HepG2 (cell line): ENCODE measurements around the gene UBE2B. TPM values are rescaled to one million over a fixed set of nuclear protein-coding genes. Genes with fewer than 3 reads are reported as not detected.

ENCODE experiments used
- GLI4 ChIP-seq: sonication (generic); formaldehyde crosslinking; IDR thresholded peaks from 2 replicates; pipeline ENCODE4 v1.5.1; 2020; ENCODE audit warnings: missing genetic modification reagents, mild to moderate bottlenecking, moderate library complexity, borderline replicate concordance
- HMG20B ChIP-seq: conservative IDR thresholded peaks from 2 replicates; pipeline ENCODE4 v1.6.1; 2016; ENCODE audit warnings: missing genetic modification reagents, missing compliant biosample characterization
- RBAK ChIP-seq: sonication (generic); formaldehyde crosslinking; IDR thresholded peaks from 2 replicates; pipeline ENCODE4 v1.5.1; 2020; ENCODE audit warnings: mild to moderate bottlenecking, missing genetic modification reagents
- RORA ChIP-seq: sonication (generic); formaldehyde crosslinking; IDR thresholded peaks from 2 replicates; pipeline ENCODE4 v1.5.0; 2020; ENCODE audit warnings: mild to moderate bottlenecking, missing genetic modification reagents, moderate library complexity
- RXRA ChIP-seq: sonication (generic); formaldehyde crosslinking; IDR thresholded peaks from 2 replicates; pipeline ENCODE4 v1.5.1; 2020; ENCODE audit warnings: missing genetic modification reagents
- SAFB2 ChIP-seq: sonication (generic); formaldehyde crosslinking; IDR thresholded peaks from 2 replicates; pipeline ENCODE4 v1.5.1; 2020; ENCODE audit warnings: missing genetic modification reagents, low read depth, mild to moderate bottlenecking, borderline replicate concordance
- SP4 ChIP-seq: sonication (generic); formaldehyde crosslinking; IDR thresholded peaks from 2 replicates; pipeline ENCODE4 v1.8.1; 2023; ENCODE audit warnings: mild to moderate bottlenecking, missing genetic modification reagents
- YEATS2 ChIP-seq: sonication (generic); formaldehyde crosslinking; IDR thresholded peaks from 2 replicates; pipeline ENCODE4 v1.4.0; 2020; ENCODE audit warnings: missing genetic modification reagents, borderline replicate concordance
- ZEB1 ChIP-seq: IDR thresholded peaks from 2 replicates; pipeline ENCODE4 v1.6.1; 2012; ENCODE audit warnings: mild to moderate bottlenecking, low read depth, inconsistent platforms; ENCODE audit not compliant: insufficient replicate concordance
- ZMAT3 ChIP-seq: sonication (generic); formaldehyde crosslinking; conservative IDR thresholded peaks from 2 replicates; pipeline ENCODE4 v1.7.0; 2021; ENCODE audit warnings: missing genetic modification reagents
- ZNF263 ChIP-seq: sonication (generic); formaldehyde crosslinking; IDR thresholded peaks from 2 replicates; pipeline ENCODE4 v1.4.0; 2020; ENCODE audit warnings: missing genetic modification reagents
- ZNF281 ChIP-seq: sonication (generic); formaldehyde crosslinking; IDR thresholded peaks from 2 replicates; pipeline ENCODE4 v1.4.0; 2020; ENCODE audit warnings: missing genetic modification reagents, borderline replicate concordance
- ZNF326 ChIP-seq: sonication (generic); formaldehyde crosslinking; IDR thresholded peaks from 2 replicates; pipeline ENCODE4 v1.4.0; 2020; ENCODE audit warnings: missing genetic modification reagents, borderline replicate concordance
- ZNF33B ChIP-seq: sonication (generic); formaldehyde crosslinking; IDR thresholded peaks from 2 replicates; pipeline ENCODE4 v1.5.1; 2020; ENCODE audit warnings: mild to moderate bottlenecking, missing genetic modification reagents
- ZNF362 ChIP-seq: sonication (generic); formaldehyde crosslinking; IDR thresholded peaks from 2 replicates; pipeline ENCODE4 v1.4.0; 2020; ENCODE audit warnings: missing genetic modification reagents, mild to moderate bottlenecking, borderline replicate concordance
- ZNF580 ChIP-seq: IDR thresholded peaks from 2 replicates; pipeline ENCODE4 v1.6.1; 2016; ENCODE audit warnings: low read depth, borderline replicate concordance
- ZNF616 ChIP-seq: sonication (generic); formaldehyde crosslinking; IDR thresholded peaks from 2 replicates; pipeline ENCODE4 v1.5.0; 2020; ENCODE audit warnings: low read depth, mild to moderate bottlenecking, missing genetic modification reagents
- ZNF737 ChIP-seq: sonication (generic); formaldehyde crosslinking; IDR thresholded peaks from 2 replicates; pipeline ENCODE4 v1.5.0; 2020; ENCODE audit warnings: missing genetic modification reagents, mild to moderate bottlenecking, borderline replicate concordance
- polyA plus RNA-seq, 8 experiments: library from polyadenylated mRNA; depleted of rRNA in 3 of 8; stranded (reverse) in 7 of 8; unstranded in 1 of 8; fragments of >200 nt; fragmentation: Illumina TruSeq in 4 of 8; extraction: Trizol in 4 of 8; gene quantifications; 2 replicates each; pipeline versions ENCODE4 v1.2.1 to v1.2.3, GENCODE V29; 2011 to 2016; ENCODE audit warnings: low read depth in 4 of 8, missing spikeins in 1 of 8, mixed read lengths in 1 of 8; ENCODE audit not compliant: insufficient read depth in 1 of 8
- total RNA-seq, 5 experiments: library from RNA; depleted of rRNA; stranded (reverse); fragments of >200 nt; fragmentation: Illumina TruSeq; extraction: Trizol; gene quantifications; 2 replicates each; pipeline ENCODE4 v1.2.3, GENCODE V29; 2016; ENCODE audit warnings: low read depth in 1 of 5
- TF ChIP-seq, protein P1 (sequence below): sonication (generic); formaldehyde crosslinking; conservative IDR thresholded peaks from 2 replicates; pipeline ENCODE4 v1.4.0; 2020; ENCODE audit warnings: missing genetic modification reagents
- TF ChIP-seq, protein P2 (sequence below): sonication (generic); formaldehyde crosslinking; IDR thresholded peaks from 2 replicates; pipeline ENCODE4 v1.9.0; 2021; ENCODE audit warnings: missing genetic modification reagents, mild to moderate bottlenecking, borderline replicate concordance
- TF ChIP-seq, protein P3 (sequence below): sonication (generic); formaldehyde crosslinking; IDR thresholded peaks from 2 replicates; pipeline ENCODE4 v1.8.1; 2023; ENCODE audit warnings: missing genetic modification reagents, inconsistent platforms, borderline replicate concordance

The UBE2B gene
- total and polyA plus RNA-seq, 2 of the 13 experiments (the other 11 are each of a cell fraction or from before 2014, with no cell fraction given), result 25.2 to 56.0 TPM

GRCh38 chr5:134411546-134412266, 40.3 kb downstream of the UBE2B start, which contains the start of gene CDKN2AIPNL (continued):
- TF ChIP-seq ZNF362 (CRISPR knock-in tag), result peak; percentile 85
- no peak for TF ChIP-seq RBAK (CRISPR knock-in tag)
- peak; percentile 52 for TF ChIP-seq ZNF263 (CRISPR knock-in tag)
- TF ChIP-seq, protein P1, sequence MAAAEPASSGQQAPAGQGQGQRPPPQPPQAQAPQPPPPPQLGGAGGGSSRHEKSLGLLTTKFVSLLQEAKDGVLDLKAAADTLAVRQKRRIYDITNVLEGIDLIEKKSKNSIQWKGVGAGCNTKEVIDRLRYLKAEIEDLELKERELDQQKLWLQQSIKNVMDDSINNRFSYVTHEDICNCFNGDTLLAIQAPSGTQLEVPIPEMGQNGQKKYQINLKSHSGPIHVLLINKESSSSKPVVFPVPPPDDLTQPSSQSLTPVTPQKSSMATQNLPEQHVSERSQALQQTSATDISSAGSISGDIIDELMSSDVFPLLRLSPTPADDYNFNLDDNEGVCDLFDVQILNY (CRISPR knock-in tag), result peak; percentile 94
- peak; percentile 95 for TF ChIP-seq YEATS2
- no peak for TF ChIP-seq ZNF326 (CRISPR knock-in tag)
- TF ChIP-seq ZNF580, result peak; percentile 94; the same call in 1 of the 2 replicates
- TF ChIP-seq RORA (CRISPR knock-in tag), result no peak
- 0 out of 2 replicates have a peak, but pooled peaks have one; percentile 80 for TF ChIP-seq ZNF616 (CRISPR knock-in tag)
- TF ChIP-seq, protein P2, sequence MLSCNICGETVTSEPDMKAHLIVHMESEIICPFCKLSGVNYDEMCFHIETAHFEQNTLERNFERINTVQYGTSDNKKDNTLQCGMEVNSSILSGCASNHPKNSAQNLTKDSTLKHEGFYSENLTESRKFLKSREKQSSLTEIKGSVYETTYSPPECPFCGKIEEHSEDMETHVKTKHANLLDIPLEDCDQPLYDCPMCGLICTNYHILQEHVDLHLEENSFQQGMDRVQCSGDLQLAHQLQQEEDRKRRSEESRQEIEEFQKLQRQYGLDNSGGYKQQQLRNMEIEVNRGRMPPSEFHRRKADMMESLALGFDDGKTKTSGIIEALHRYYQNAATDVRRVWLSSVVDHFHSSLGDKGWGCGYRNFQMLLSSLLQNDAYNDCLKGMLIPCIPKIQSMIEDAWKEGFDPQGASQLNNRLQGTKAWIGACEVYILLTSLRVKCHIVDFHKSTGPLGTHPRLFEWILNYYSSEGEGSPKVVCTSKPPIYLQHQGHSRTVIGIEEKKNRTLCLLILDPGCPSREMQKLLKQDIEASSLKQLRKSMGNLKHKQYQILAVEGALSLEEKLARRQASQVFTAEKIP (CRISPR knock-in tag), result no peak
- TF ChIP-seq ZNF33B (CRISPR knock-in tag), result peak; percentile 85
- TF ChIP-seq ZNF281 (CRISPR knock-in tag), result peak; percentile 40; the same call in 1 of the 2 replicates
- peak; percentile 90 for TF ChIP-seq RXRA (CRISPR knock-in tag)
- peak; percentile 71; the same call in 1 of the 2 replicates for TF ChIP-seq SAFB2 (CRISPR knock-in tag)
- no peak; the same call in 1 of the 2 replicates for TF ChIP-seq SP4 (CRISPR knock-in tag)
- no peak for TF ChIP-seq GLI4 (CRISPR knock-in tag)
- TF ChIP-seq HMG20B (CRISPR knock-in tag), result 0 out of 2 replicates have a peak, but pooled peaks have one; percentile 37
- peak; percentile 97; the same call in 1 of the 2 replicates for TF ChIP-seq ZMAT3 (CRISPR knock-in tag)
- no peak for TF ChIP-seq ZEB1
- TF ChIP-seq, protein P3, sequence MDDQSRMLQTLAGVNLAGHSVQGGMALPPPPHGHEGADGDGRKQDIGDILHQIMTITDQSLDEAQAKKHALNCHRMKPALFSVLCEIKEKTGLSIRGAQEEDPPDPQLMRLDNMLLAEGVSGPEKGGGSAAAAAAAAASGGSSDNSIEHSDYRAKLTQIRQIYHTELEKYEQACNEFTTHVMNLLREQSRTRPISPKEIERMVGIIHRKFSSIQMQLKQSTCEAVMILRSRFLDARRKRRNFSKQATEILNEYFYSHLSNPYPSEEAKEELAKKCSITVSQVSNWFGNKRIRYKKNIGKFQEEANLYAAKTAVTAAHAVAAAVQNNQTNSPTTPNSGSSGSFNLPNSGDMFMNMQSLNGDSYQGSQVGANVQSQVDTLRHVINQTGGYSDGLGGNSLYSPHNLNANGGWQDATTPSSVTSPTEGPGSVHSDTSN (CRISPR knock-in tag), result no peak
- TF ChIP-seq ZNF737 (CRISPR knock-in tag), result no peak; the same call in 1 of the 2 replicates
- TF ChIP-seq, all 625 proteins: peak for 402
